Mesenchymal stem cell (in vitro differentiated cells and primary cell): ENCODE results near the gene CX3CR1.

Source experiments
- DNase-seq: peaks from one replicate; pipeline ENCODE4 v3.0.0-alpha.2; 2013
- H2AFZ ChIP-seq: one replicate; pipeline ENCODE4 v1.6.1; 2013; ENCODE audit warnings: low read depth, mild to moderate bottlenecking, control low read depth, inconsistent platforms, low read length, moderate library complexity
- H2AK5ac ChIP-seq: 2 replicates; pipeline ENCODE4 v1.6.1; 2013; ENCODE audit warnings: low read length, moderate library complexity, mild to moderate bottlenecking, inconsistent platforms; ENCODE audit not compliant: severe bottlenecking
- H2BK120ac ChIP-seq: one replicate; pipeline ENCODE4 v1.6.1; 2013; ENCODE audit warnings: low read depth, mild to moderate bottlenecking, inconsistent platforms, low read length, moderate library complexity
- H2BK12ac ChIP-seq, 2 experiments: one replicate each; pipeline ENCODE4 v1.6.1; 2013; ENCODE audit warnings: inconsistent platforms in 2 of 2, low read length in 2 of 2, mild to moderate bottlenecking in 2 of 2, moderate library complexity in 2 of 2, control low read depth in 1 of 2
- H2BK15ac ChIP-seq: one replicate; pipeline ENCODE4 v1.6.1; 2013; ENCODE audit warnings: mild to moderate bottlenecking, low read depth, inconsistent platforms; ENCODE audit not compliant: poor library complexity, severe bottlenecking
- H2BK5ac ChIP-seq: 2 replicates; pipeline ENCODE4 v1.6.1; 2013; ENCODE audit warnings: low read depth, mild to moderate bottlenecking, low read length, control low read depth, inconsistent platforms; ENCODE audit not compliant: poor library complexity, severe bottlenecking
- H3K14ac ChIP-seq, 2 experiments: one replicate each; pipeline ENCODE4 v1.6.1; 2013; ENCODE audit warnings: inconsistent platforms in 2 of 2, low read length in 2 of 2, control low read depth in 1 of 2, mild to moderate bottlenecking in 1 of 2, moderate library complexity in 1 of 2
- H3K18ac ChIP-seq, 2 experiments: one replicate each; pipeline ENCODE4 v1.6.1; 2013; ENCODE audit warnings: inconsistent platforms in 2 of 2, low read length in 2 of 2, control low read depth in 1 of 2, low read depth in 1 of 2, mild to moderate bottlenecking in 1 of 2
- H3K23ac ChIP-seq, 2 experiments: one replicate each; pipeline ENCODE4 v1.6.1; 2013; ENCODE audit warnings: inconsistent platforms in 2 of 2, low read length in 2 of 2, mild to moderate bottlenecking in 2 of 2, moderate library complexity in 2 of 2, control low read depth in 1 of 2
- H3K27ac ChIP-seq: 2 replicates; pipeline ENCODE4 v1.5.1; 2013; ENCODE audit warnings: mild to moderate bottlenecking, moderate library complexity, low read length, control low read depth, inconsistent platforms; ENCODE audit not compliant: poor library complexity, severe bottlenecking
- H3K27me3 ChIP-seq, 2 experiments: 2 replicates each; pipeline versions ENCODE4 v1.6.1 to v1.7.0; 2013; ENCODE audit warnings: low read length in 2 of 2, mild to moderate bottlenecking in 2 of 2, moderate library complexity in 2 of 2, control low read depth in 1 of 2, inconsistent platforms in 1 of 2; ENCODE audit not compliant: control insufficient read depth in 1 of 2, insufficient read depth in 1 of 2
- H3K36me3 ChIP-seq, 2 experiments: 2 replicates each; pipeline versions ENCODE4 v1.6.1 to v1.7.0; 2013; ENCODE audit warnings: low read length in 2 of 2, control low read depth in 1 of 2, inconsistent platforms in 1 of 2, low read depth in 1 of 2, mild to moderate bottlenecking in 1 of 2; ENCODE audit not compliant: insufficient read depth in 2 of 2, control insufficient read depth in 1 of 2
- H3K4ac ChIP-seq, 2 experiments: one replicate each; pipeline ENCODE4 v1.6.1; 2013; ENCODE audit warnings: inconsistent platforms in 2 of 2, low read length in 2 of 2, mild to moderate bottlenecking in 2 of 2, moderate library complexity in 2 of 2, control low read depth in 1 of 2, low read depth in 1 of 2
- H3K4me1 ChIP-seq: 2 replicates; pipeline ENCODE4 v1.6.1; 2013; ENCODE audit warnings: low read depth, low read length, control low read depth; ENCODE audit not compliant: control insufficient read depth, insufficient read depth
- H3K4me2 ChIP-seq: 2 replicates; pipeline ENCODE4 v1.6.1; 2013; ENCODE audit warnings: low read length, mild to moderate bottlenecking, inconsistent platforms; ENCODE audit not compliant: poor library complexity, severe bottlenecking
- H3K4me3 ChIP-seq, 2 experiments: 2 replicates each; pipeline versions ENCODE4 v1.5.1 to v1.7.0; 2013; ENCODE audit warnings: low read length in 2 of 2, mild to moderate bottlenecking in 2 of 2, control low read depth in 1 of 2, low read depth in 1 of 2; ENCODE audit not compliant: insufficient read depth in 1 of 2
- H3K79me1 ChIP-seq: replicated peaks from 2 replicates; pipeline ENCODE4 v1.6.1; 2013; ENCODE audit warnings: mild to moderate bottlenecking, control low read depth, low read length, inconsistent platforms; ENCODE audit not compliant: poor library complexity, severe bottlenecking
- H3K9ac ChIP-seq: 2 replicates; pipeline ENCODE4 v1.7.0; 2013; ENCODE audit warnings: mild to moderate bottlenecking, low read length, moderate library complexity
- H3K9me3 ChIP-seq: 2 replicates; pipeline ENCODE4 v1.7.0; 2013; ENCODE audit warnings: mild to moderate bottlenecking, low read length; ENCODE audit not compliant: control insufficient read depth
- H4K8ac ChIP-seq: one replicate; pipeline ENCODE4 v1.6.1; 2013; ENCODE audit warnings: inconsistent platforms, mild to moderate bottlenecking, low read length, moderate library complexity
- H4K91ac ChIP-seq: one replicate; pipeline ENCODE4 v1.6.1; 2013; ENCODE audit warnings: mild to moderate bottlenecking, low read length, inconsistent platforms
- WGBS: methylation state at CpG from one replicate; pipeline ENCODE4 v1.1.7; 2013; ENCODE audit warnings: mixed read lengths; 5-methylcytosine and 5-hydroxymethylcytosine counted together

The CX3CR1 gene

GRCh38 chr3:39317571-39318169, 37.8 kb upstream of the CX3CR1 start:
- WGBS: 82% methylated on average over 2 of the region's 2 CpGs
- Histone ChIP-seq H4K91ac (no peak overlapping the region), H3K27ac (no peak overlapping the region), H2BK5ac (no peak overlapping the region), H3K4ac (no peak overlapping the region), H2AK5ac (no peak overlapping the region), H2BK15ac (no peak overlapping the region), H3K18ac (no peak overlapping the region), H2AFZ (no peak overlapping the region), H3K4me2 (no peak overlapping the region), H3K9ac (no peak overlapping the region), H3K23ac (no peak overlapping the region), H4K8ac (no peak overlapping the region), H3K9me3 (no peaks in the 10 kb centered on the region), H3K36me3 (no peaks in the 10 kb centered on the region), H3K4me1 (no peaks in the 10 kb centered on the region), H2BK12ac (no peak overlapping the region), H3K4me3 (no peak overlapping the region), H3K79me1 (no peaks in the 10 kb centered on the region), H3K27me3 (no peaks in the 10 kb centered on the region), H2BK120ac (no peak overlapping the region), H3K14ac (no peak overlapping the region)
- no peak for DNase-seq

- DNase-seq: no peak
- Histone ChIP-seq H3K4me1 (no peaks in the 10 kb centered on the region), H3K36me3 (no peaks in the 10 kb centered on the region), H3K18ac (no peak overlapping the region), H3K4me2 (no peak overlapping the region), H2BK120ac (no peak overlapping the region), H3K9ac (no peak overlapping the region), H3K79me1 (no peaks in the 10 kb centered on the region), H4K8ac (no peak overlapping the region), H3K14ac (no peak overlapping the region), H2AFZ (no peak overlapping the region), H2BK12ac (no peak overlapping the region), H2BK15ac (no peak overlapping the region), H4K91ac (no peak overlapping the region), H3K23ac (no peak overlapping the region), H3K4ac (no peak overlapping the region), H3K27me3 (no peaks in the 10 kb centered on the region), H3K4me3 (no peak overlapping the region), H3K9me3 (no peaks in the 10 kb centered on the region), H2BK5ac (no peak overlapping the region), H2AK5ac (no peak overlapping the region), H3K27ac (no peak overlapping the region)
- 67% methylated on average over 1 of the region's 1 CpG for WGBS
Measured at GRCh38 chr3:39315420-39315819, 35.6 kb upstream of the CX3CR1 start.

GRCh38 chr3:39313289-39313688, 33.5 kb upstream of the CX3CR1 start:
- no peaks in the 10 kb centered on the region for H3K9me3 ChIP-seq
- H3K79me1 ChIP-seq: no peaks in the 10 kb centered on the region
- DNase-seq: no peak
- H2AFZ ChIP-seq: no peak overlapping the region
- H3K23ac ChIP-seq: no peak overlapping the region
- H3K4me1 ChIP-seq: no peaks in the 10 kb centered on the region
- no peaks in the 10 kb centered on the region for H3K36me3 ChIP-seq
- H2BK5ac ChIP-seq: no peak overlapping the region
- H4K8ac ChIP-seq: no peak overlapping the region
- H4K91ac ChIP-seq: no peak overlapping the region
- H2BK15ac ChIP-seq: no peak overlapping the region
- H2AK5ac ChIP-seq: no peak overlapping the region
- no peak overlapping the region for H3K14ac ChIP-seq
- no peak overlapping the region for H3K27ac ChIP-seq
- H3K9ac ChIP-seq: no peak overlapping the region
- H2BK120ac ChIP-seq: no peak overlapping the region
- no peak overlapping the region for H3K4me2 ChIP-seq
- no peak overlapping the region for H3K4ac ChIP-seq
- no peak overlapping the region for H3K18ac ChIP-seq
- no peak overlapping the region for H3K4me3 ChIP-seq
- H2BK12ac ChIP-seq: no peak overlapping the region
- H3K27me3 ChIP-seq: no peaks in the 10 kb centered on the region

- WGBS: 100% methylated on average over 1 of the region's 2 CpGs
- Histone ChIP-seq H3K23ac (no peak overlapping the region), H3K79me1 (no peaks in the 10 kb centered on the region), H3K4me2 (no peak overlapping the region), H3K4ac (no peak overlapping the region), H3K18ac (no peak overlapping the region), H4K8ac (no peak overlapping the region), H2BK5ac (no peak overlapping the region), H2BK12ac (no peak overlapping the region), H3K9me3 (peaks cover 11% of the 10 kb centered on the region), H3K36me3 (no peaks in the 10 kb centered on the region), H2AK5ac (no peak overlapping the region), H3K14ac (no peak overlapping the region), H3K27me3 (no peaks in the 10 kb centered on the region), H2BK120ac (no peak overlapping the region), H3K4me1 (no peaks in the 10 kb centered on the region), H3K27ac (no peak overlapping the region), H2BK15ac (no peak overlapping the region), H4K91ac (no peak overlapping the region), H3K4me3 (no peak overlapping the region), H2AFZ (no peak overlapping the region), H3K9ac (no peak overlapping the region)
- DNase-seq: no peak
Measured at GRCh38 chr3:39302178-39302577, 22.3 kb upstream of the CX3CR1 start.
